Ishikawa (cell line): ENCODE measurements around the gene HSPBP1.

Experiments
- TEAD4 ChIP-seq: IDR thresholded peaks from 2 replicates; pipeline ENCODE4 v1.6.1; 2012
- YY1 ChIP-seq: IDR thresholded peaks from 2 replicates; pipeline ENCODE4 v1.6.1; 2012; ENCODE audit warnings: low read depth
- TF ChIP-seq, protein P1 (sequence below): IDR thresholded peaks from 2 replicates; pipeline ENCODE4 v1.6.1; 2012; ENCODE audit warnings: low read depth, mild to moderate bottlenecking

GRCh38 chr19:55285229-55285890 lies 5.5 kb upstream of the HSPBP1 start:
- no peak for TF ChIP-seq TEAD4
- TF ChIP-seq YY1, result no peak
- TF ChIP-seq, protein P1, sequence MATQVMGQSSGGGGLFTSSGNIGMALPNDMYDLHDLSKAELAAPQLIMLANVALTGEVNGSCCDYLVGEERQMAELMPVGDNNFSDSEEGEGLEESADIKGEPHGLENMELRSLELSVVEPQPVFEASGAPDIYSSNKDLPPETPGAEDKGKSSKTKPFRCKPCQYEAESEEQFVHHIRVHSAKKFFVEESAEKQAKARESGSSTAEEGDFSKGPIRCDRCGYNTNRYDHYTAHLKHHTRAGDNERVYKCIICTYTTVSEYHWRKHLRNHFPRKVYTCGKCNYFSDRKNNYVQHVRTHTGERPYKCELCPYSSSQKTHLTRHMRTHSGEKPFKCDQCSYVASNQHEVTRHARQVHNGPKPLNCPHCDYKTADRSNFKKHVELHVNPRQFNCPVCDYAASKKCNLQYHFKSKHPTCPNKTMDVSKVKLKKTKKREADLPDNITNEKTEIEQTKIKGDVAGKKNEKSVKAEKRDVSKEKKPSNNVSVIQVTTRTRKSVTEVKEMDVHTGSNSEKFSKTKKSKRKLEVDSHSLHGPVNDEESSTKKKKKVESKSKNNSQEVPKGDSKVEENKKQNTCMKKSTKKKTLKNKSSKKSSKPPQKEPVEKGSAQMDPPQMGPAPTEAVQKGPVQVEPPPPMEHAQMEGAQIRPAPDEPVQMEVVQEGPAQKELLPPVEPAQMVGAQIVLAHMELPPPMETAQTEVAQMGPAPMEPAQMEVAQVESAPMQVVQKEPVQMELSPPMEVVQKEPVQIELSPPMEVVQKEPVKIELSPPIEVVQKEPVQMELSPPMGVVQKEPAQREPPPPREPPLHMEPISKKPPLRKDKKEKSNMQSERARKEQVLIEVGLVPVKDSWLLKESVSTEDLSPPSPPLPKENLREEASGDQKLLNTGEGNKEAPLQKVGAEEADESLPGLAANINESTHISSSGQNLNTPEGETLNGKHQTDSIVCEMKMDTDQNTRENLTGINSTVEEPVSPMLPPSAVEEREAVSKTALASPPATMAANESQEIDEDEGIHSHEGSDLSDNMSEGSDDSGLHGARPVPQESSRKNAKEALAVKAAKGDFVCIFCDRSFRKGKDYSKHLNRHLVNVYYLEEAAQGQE, result no peak
